Measurements from ENCODE around the gene PRMT1.

PRMT1 gene

DNA sequence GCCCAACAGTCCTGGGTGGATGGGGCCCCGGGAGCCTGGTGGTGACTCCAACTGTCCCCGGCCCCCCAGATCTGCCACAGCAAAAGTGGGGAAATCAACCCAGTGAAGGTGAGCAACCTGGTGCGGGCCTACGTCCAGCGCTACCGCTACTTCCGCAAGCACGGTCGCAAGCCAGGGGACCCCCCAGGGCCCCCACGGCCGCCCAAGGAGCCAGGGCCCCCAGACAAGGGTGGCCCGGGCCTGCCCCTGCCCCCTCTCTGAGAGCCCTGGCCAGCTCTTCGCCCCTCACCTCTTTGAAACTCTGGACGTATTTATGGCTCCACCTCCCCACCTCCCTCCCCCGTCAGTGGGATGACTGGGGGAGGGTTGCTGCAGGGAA, 18.9 kb upstream of the PRMT1 start:
- no peak overlapping the region for H3K27ac ChIP-seq
- no peak for DNase-seq
- peaks cover 75 to 100% (median 100%) of the 10 kb centered on the region in 3 donors for H3K36me3 ChIP-seq
- intact Hi-C loops (cut with DNase I; ENCODE audit: low total_unique reads) = no loop called here
- H3K9me3 ChIP-seq = no peaks in the 10 kb centered on the region
- no peak for TF ChIP-seq CTCF (IDR thresholded peaks at IDR 0.05)
- H3K4me3 ChIP-seq = no peak overlapping the region
- H3K27me3 ChIP-seq = no peaks in the 10 kb centered on the region
- peaks cover 0 to under 1% (median 0%) of the 10 kb centered on the region in 4 donors for H3K4me1 ChIP-seq

GRCh38 chr19:49658566-49659442, 18.3 kb upstream of the PRMT1 start:
- no peaks in the 10 kb centered on the region for H3K27me3 ChIP-seq
- no peak for TF ChIP-seq CTCF (IDR thresholded peaks at IDR 0.05)
- DNase-seq = no peak
- no peaks in the 10 kb centered on the region for H3K9me3 ChIP-seq
- H3K4me3 ChIP-seq = no peak overlapping the region
- H3K36me3 ChIP-seq = peaks cover 69 to 94% (median 94%) of the 10 kb centered on the region in 3 donors
- no peak overlapping the region for H3K27ac ChIP-seq
- H3K4me1 ChIP-seq = peaks cover 0 to 7% (median 3%) of the 10 kb centered on the region in 4 donors
- intact Hi-C loops (cut with DNase I; ENCODE audit: low total_unique reads) = no loop called here

GRCh38 chr19:49660338-49660961, 16.6 kb upstream of the PRMT1 start:
- H3K4me1 ChIP-seq = peaks cover 0 to 17% (median 8%) of the 10 kb centered on the region in 4 donors
- H3K36me3 ChIP-seq = peaks cover 58 to 78% (median 77%) of the 10 kb centered on the region in 3 donors
- H3K9me3 ChIP-seq = no peaks in the 10 kb centered on the region
- no peak overlapping the region for H3K4me3 ChIP-seq
- TF ChIP-seq CTCF (IDR thresholded peaks at IDR 0.05) = no peak
- H3K27ac ChIP-seq = no peak overlapping the region
- H3K27me3 ChIP-seq = no peaks in the 10 kb centered on the region
- no peak for DNase-seq
- intact Hi-C loops (cut with DNase I; ENCODE audit: low total_unique reads) = no loop called here

GRCh38 chr19:49662011-49662410, 15.1 kb upstream of the PRMT1 start:
- no peaks in the 10 kb centered on the region for H3K27me3 ChIP-seq
- DNase-seq = no peak
- H3K4me3 ChIP-seq = no peak overlapping the region
- intact Hi-C loops (cut with DNase I; ENCODE audit: low total_unique reads) = no loop called here
- no peak for TF ChIP-seq CTCF (IDR thresholded peaks at IDR 0.05)
- H3K27ac ChIP-seq = no peak overlapping the region
- no peaks in the 10 kb centered on the region for H3K9me3 ChIP-seq
- peaks cover 0 to 28% (median 18%) of the 10 kb centered on the region in 4 donors for H3K4me1 ChIP-seq
- H3K36me3 ChIP-seq = peaks cover 45 to 62% (median 62%) of the 10 kb centered on the region in 3 donors

DNA sequence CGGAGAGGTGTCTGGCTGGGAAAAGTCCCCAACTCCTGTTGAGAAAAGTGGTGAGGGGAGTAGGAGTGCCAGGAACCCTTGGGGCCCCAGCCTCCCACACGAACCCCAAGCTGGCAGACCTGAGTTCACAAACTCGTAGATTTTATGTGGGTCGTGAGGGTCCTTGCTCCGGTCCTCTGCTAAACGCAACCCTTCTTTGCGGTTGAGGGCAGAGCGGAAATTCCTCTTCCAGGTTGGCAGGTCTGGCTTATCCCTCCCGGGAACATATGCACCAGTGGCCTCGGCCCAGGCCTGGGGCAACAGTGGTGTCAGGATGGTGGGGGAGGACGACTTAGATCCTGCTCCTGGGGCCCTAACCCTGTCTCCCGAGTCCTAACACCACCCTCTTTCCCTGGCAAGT, 13.8 kb upstream of the PRMT1 start:
- no peaks in the 10 kb centered on the region for H3K27me3 ChIP-seq
- no peak for DNase-seq
- H3K27ac ChIP-seq = no peak overlapping the region
- intact Hi-C loops (cut with DNase I; ENCODE audit: low total_unique reads) = no loop called here
- H3K9me3 ChIP-seq = no peaks in the 10 kb centered on the region
- no peak overlapping the region for H3K4me3 ChIP-seq
- H3K36me3 ChIP-seq = peaks cover 32 to 50% (median 50%) of the 10 kb centered on the region in 3 donors
- peaks cover 0 to 32% (median 18%) of the 10 kb centered on the region in 4 donors for H3K4me1 ChIP-seq
- no peak for TF ChIP-seq CTCF (IDR thresholded peaks at IDR 0.05)
